Calu3 (cell line): ENCODE data around the gene HMGN2. TPM values are rescaled to one million over a fixed set of nuclear protein-coding genes. Genes with fewer than 3 reads are reported as not detected.
A peak's percentile ranks its signal among the peaks of the same experiment; 100 is the strongest.
"Not testable (repeated sequence)": the region's sequence is repeated elsewhere in the genome, so short reads cannot be mapped to it uniquely, and the experiment has no call there.

Source experiments
- BruUV-seq: library from RNA; stranded (reverse); fragments of 400-500 nt; replicated peaks from 2 replicates; lab custom pipeline; 2021; lab: Mats Ljungman, UMichigan
- CTCF ChIA-PET: fragments of 300-600 bp; sonication (Branson Sonifier 250); formaldehyde crosslinking; loops from one replicate; lab custom pipeline; 2022; ENCODE audit warnings: antibody characterized with exemption; lab: Charles Lee
- DNase-seq: peaks from one replicate; pipeline ENCODE4 v3.0.0; 2022
- H3K27ac Mint-ChIP-seq: one replicate; pipeline ENCODE4 v1.8.0; 2022; ENCODE audit warnings: mixed read lengths; ENCODE audit not compliant: unreplicated experiment
- H3K27me3 Mint-ChIP-seq: one replicate; pipeline ENCODE4 v1.8.0; 2022; ENCODE audit warnings: mixed read lengths; ENCODE audit not compliant: unreplicated experiment
- H3K36me3 Mint-ChIP-seq: one replicate; pipeline ENCODE4 v1.8.0; 2022; ENCODE audit warnings: mild to moderate bottlenecking, moderate library complexity, mixed read lengths; ENCODE audit not compliant: insufficient read depth, unreplicated experiment
- H3K4me1 Mint-ChIP-seq: one replicate; pipeline ENCODE4 v1.8.0; 2022; ENCODE audit warnings: mild to moderate bottlenecking, low read depth, mixed read lengths; ENCODE audit not compliant: unreplicated experiment
- H3K4me3 Mint-ChIP-seq: one replicate; pipeline ENCODE4 v1.8.0; 2022; ENCODE audit warnings: mild to moderate bottlenecking, low read depth, moderate library complexity, mixed read lengths; ENCODE audit not compliant: unreplicated experiment
- H3K9me3 Mint-ChIP-seq: one replicate; pipeline ENCODE4 v1.8.0; 2022; ENCODE audit warnings: low read depth, mixed read lengths; ENCODE audit not compliant: unreplicated experiment
- CTCF ChIP-seq: fragments of 200-600 bp; IDR thresholded peaks from one replicate; pipeline ENCODE4 v1.8.0; 2022; ENCODE audit warnings: antibody characterized with exemption; ENCODE audit not compliant: unreplicated experiment
- intact Hi-C: fragments of 100-400 bp; cut with micrococcal nuclease; formaldehyde crosslinking; loops from one replicate; pipeline ENCODE4 v1.10.0; 2022; ENCODE audit not compliant: unreplicated experiment
- total RNA-seq: library from RNA; stranded (reverse); gene quantifications from 2 replicates; pipeline ENCODE4 v1.2.3, GENCODE V29; 2022

Gene HMGN2
- total RNA-seq, 1 experiment from 2014 or later: 290 TPM

GRCh38 chr1:26496861-26497260, 24.6 kb downstream of the HMGN2 start:
- Mint-ChIP-seq H3K27me3 (peaks cover 29% of the 10 kb centered on the region), H3K27ac (no peak overlapping the region), H3K36me3 (peaks cover 16% of the 10 kb centered on the region), H3K4me3 (no peak overlapping the region), H3K9me3 (no peaks in the 10 kb centered on the region), H3K4me1 (no peaks in the 10 kb centered on the region)
- no TSS peak for BruUV-seq
- intact Hi-C loops: no loop called here
- TF ChIP-seq CTCF: no peak
- no peak for DNase-seq
- CTCF ChIA-PET: no interaction called here

GRCh38 chr1:26498894-26499293, 26.7 kb downstream of the HMGN2 start:
- peaks cover 13% of the 10 kb centered on the region for H3K27me3 Mint-ChIP-seq
- DNase-seq: no peak
- CTCF ChIA-PET: no interaction called here
- intact Hi-C loops: no loop called here
- peaks cover 22% of the 10 kb centered on the region for H3K36me3 Mint-ChIP-seq
- no peaks in the 10 kb centered on the region for H3K4me1 Mint-ChIP-seq
- TSS peak; percentile 72 for BruUV-seq
- H3K4me3 Mint-ChIP-seq: no peak overlapping the region
- no peaks in the 10 kb centered on the region for H3K9me3 Mint-ChIP-seq
- TF ChIP-seq CTCF: no peak
- no peak overlapping the region for H3K27ac Mint-ChIP-seq

DNA sequence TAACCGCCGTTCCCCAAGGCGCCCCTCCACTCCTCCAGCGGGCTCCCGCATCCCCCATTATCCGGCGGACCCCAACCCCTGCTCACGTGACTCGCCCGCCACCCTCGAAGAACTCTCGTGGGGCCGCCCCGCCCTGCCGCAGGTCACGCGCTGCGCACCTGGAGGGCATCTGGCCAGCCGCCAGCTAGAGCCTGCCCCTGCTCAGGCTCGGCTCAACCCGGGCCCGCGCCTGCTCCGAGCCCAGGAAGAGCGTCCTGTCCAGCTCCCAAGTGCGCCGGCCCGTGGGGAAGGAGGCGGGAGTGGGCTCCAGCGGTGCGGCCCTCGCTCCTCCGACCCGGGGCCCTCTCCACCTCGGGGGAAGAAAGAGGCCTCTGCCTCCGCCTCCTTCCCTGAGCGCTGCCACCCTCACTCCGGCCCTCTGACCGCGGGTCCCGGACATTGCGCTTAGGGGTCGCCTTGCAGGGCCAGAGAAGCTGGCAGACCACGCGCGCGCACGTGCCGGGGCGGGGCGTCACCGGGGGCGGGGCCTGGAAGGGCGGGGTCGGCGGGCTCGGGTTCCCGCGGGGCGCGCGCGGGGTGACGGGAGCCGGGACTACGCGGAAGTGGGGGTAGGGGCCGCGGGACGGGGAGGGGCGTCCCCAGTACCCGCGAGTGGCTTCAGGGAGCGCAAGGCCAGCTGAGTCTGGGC, 28.4 kb downstream of the HMGN2 start:
- Mint-ChIP-seq H3K4me3 (peak overlapping the region; percentile 80), H3K9me3 (no peaks in the 10 kb centered on the region), H3K27me3 (no peaks in the 10 kb centered on the region), H3K36me3 (peaks cover 22% of the 10 kb centered on the region), H3K4me1 (no peaks in the 10 kb centered on the region), H3K27ac (peak overlapping the region; percentile 70)
- no TSS peak for BruUV-seq
- intact Hi-C loops: no loop called here
- peak; percentile 86 for DNase-seq
- CTCF ChIA-PET: interaction anchor here (0.7 to 1.7 kb wide), 6 partner anchors 10 to 330 kb away, joined by 3 to 20 read pairs (median 4); partner anchors contain the start of gene RPS6KA1
- TF ChIP-seq CTCF: peak; percentile 18

- BruUV-seq, DNase-seq, CTCF ChIA-PET: not testable (repeated sequence)
Measured at GRCh38 chr1:26510711-26511110, 38.5 kb downstream of the HMGN2 start.

GRCh38 chr1:26515836-26516235, 43.6 kb downstream of the HMGN2 start:
- intact Hi-C loops, DNase-seq, H3K4me3 Mint-ChIP-seq, H3K36me3 Mint-ChIP-seq, H3K27me3 Mint-ChIP-seq, H3K27ac Mint-ChIP-seq, H3K4me1 Mint-ChIP-seq, BruUV-seq, H3K9me3 Mint-ChIP-seq: not testable (repeated sequence)
- CTCF ChIA-PET: interaction anchor here (0.6 kb wide), 1 partner anchor 10 kb away, joined by 5 read pairs; no protein-coding TSS in a partner anchor

More at GRCh38 chr1:26510711-26511110, 38.5 kb downstream of the HMGN2 start:
- H3K4me1 Mint-ChIP-seq, H3K36me3 Mint-ChIP-seq, H3K27me3 Mint-ChIP-seq, intact Hi-C loops, H3K27ac Mint-ChIP-seq, H3K9me3 Mint-ChIP-seq, H3K4me3 Mint-ChIP-seq: not testable (repeated sequence)
